Thymus (tissue), 11 donors: ENCODE measurements around the gene ZBTB8B. TPM values are rescaled to one million over a fixed set of nuclear protein-coding genes. Genes with fewer than 3 reads are reported as not detected.
"Not testable (repeated sequence)": the region's sequence is repeated elsewhere in the genome, so short reads cannot be mapped to it uniquely, and the experiment has no call there.

Experiments
- DNase-seq, 9 donors: peaks; one replicate each; pipeline ENCODE4 v3.0.0-alpha.2; 2013; ENCODE audit warnings: low spot score in 9 of 9, low read depth in 6 of 9, missing footprints in 1 of 9
- H3K27ac ChIP-seq, 2 donors: one replicate each; pipeline ENCODE4 v1.5.1; 2013; ENCODE audit warnings: control low read depth in 1 of 2, low read depth in 1 of 2, low read length in 1 of 2, mild to moderate bottlenecking in 1 of 2, moderate library complexity in 1 of 2
- H3K27me3 ChIP-seq, 2 donors: one replicate each; pipeline ENCODE4 v1.5.1; 2013; ENCODE audit warnings: low read length in 1 of 2; ENCODE audit not compliant: control insufficient read depth in 2 of 2, insufficient read depth in 1 of 2
- H3K36me3 ChIP-seq, 2 donors: one replicate each; pipeline ENCODE4 v1.5.1; 2013; ENCODE audit warnings: low read length in 1 of 2, mild to moderate bottlenecking in 1 of 2, moderate library complexity in 1 of 2; ENCODE audit not compliant: control insufficient read depth in 2 of 2, insufficient read depth in 2 of 2
- H3K4me1 ChIP-seq, 2 donors: one replicate each; pipeline ENCODE4 v1.5.1; 2013; ENCODE audit warnings: low read length in 2 of 2; ENCODE audit not compliant: control insufficient read depth in 2 of 2, insufficient read depth in 2 of 2
- H3K4me3 ChIP-seq, 2 donors: one replicate each; pipeline ENCODE4 v1.5.1; 2013; ENCODE audit warnings: low read length in 2 of 2, control low read depth in 1 of 2, mild to moderate bottlenecking in 1 of 2
- H3K9me3 ChIP-seq, 2 donors: one replicate each; pipeline ENCODE4 v1.5.1; 2013; ENCODE audit warnings: low read length in 1 of 2, mild to moderate bottlenecking in 1 of 2; ENCODE audit not compliant: control insufficient read depth in 2 of 2, insufficient read depth in 1 of 2
- WGBS: extraction: QIAGEN DNeasy Blood & Tissue Kit; methylation state at CpG from one replicate; pipeline ENCODE4 v1.1.7; 2013; 5-methylcytosine and 5-hydroxymethylcytosine counted together
- polyA plus RNA-seq: library from polyadenylated mRNA; stranded (reverse); fragments of 200-250 nt; gene quantifications from one replicate; pipeline ENCODE4 v1.2.3, GENCODE V29; 2013
- total RNA-seq: library from RNA; stranded (reverse); fragments of 120-200 nt; gene quantifications from one replicate; pipeline ENCODE4 v1.2.4, GENCODE V29; 2013
- donor health status: healthy.

ZBTB8B gene
- total and polyA plus RNA-seq, 2 donors, result 0.05 TPM

- DNase-seq, result no peak
- H3K27me3 ChIP-seq, result peaks cover 0 to 8% of the 10 kb centered on the region in 2 donors
- 52% methylated on average over 13 of the region's 13 CpGs for WGBS
- H3K4me3 ChIP-seq, result no peak overlapping the region
- no peaks in the 10 kb centered on the region for H3K36me3 ChIP-seq
- no peaks in the 10 kb centered on the region for H3K4me1 ChIP-seq
- H3K9me3 ChIP-seq, result peaks cover 1 to 15% of the 10 kb centered on the region in 2 donors
- no peak overlapping the region for H3K27ac ChIP-seq
Measured at GRCh38 chr1:32447469-32448185, 17.2 kb upstream of the ZBTB8B start.

GRCh38 chr1:32448186-32448772 is 16.6 kb upstream of the ZBTB8B start:
- H3K4me1 ChIP-seq, H3K27ac ChIP-seq, DNase-seq, H3K4me3 ChIP-seq, H3K27me3 ChIP-seq, H3K36me3 ChIP-seq: not testable (repeated sequence)
- H3K9me3 ChIP-seq, result peaks cover 1 to 15% of the 10 kb centered on the region in 2 donors
- 55% methylated on average over 12 of the region's 12 CpGs for WGBS

- Histone ChIP-seq H3K27me3 (peaks cover 0 to 8% of the 10 kb centered on the region in 2 donors), H3K4me1 (no peaks in the 10 kb centered on the region), H3K9me3 (peaks cover 1 to 15% of the 10 kb centered on the region in 2 donors), H3K4me3 (no peak overlapping the region), H3K27ac (no peak overlapping the region), H3K36me3 (no peaks in the 10 kb centered on the region)
- no peak for DNase-seq
- 86% methylated on average over 12 of the region's 12 CpGs for WGBS
Measured at GRCh38 chr1:32448773-32449456, 16.0 kb upstream of the ZBTB8B start.

- H3K9me3 ChIP-seq, result peaks cover 1 to 15% of the 10 kb centered on the region in 2 donors
- not testable (repeated sequence) for H3K27ac ChIP-seq, H3K27me3 ChIP-seq, H3K36me3 ChIP-seq, DNase-seq, H3K4me1 ChIP-seq, H3K4me3 ChIP-seq
- 98% methylated on average over 5 of the region's 5 CpGs for WGBS
Measured at GRCh38 chr1:32449457-32449831, 15.4 kb upstream of the ZBTB8B start.

- H3K9me3 ChIP-seq, result peaks cover 0 to 4% of the 10 kb centered on the region in 2 donors
- DNase-seq, result no peak
- no peaks in the 10 kb centered on the region for H3K36me3 ChIP-seq
- no peak overlapping the region for H3K4me3 ChIP-seq
- H3K27ac ChIP-seq, result no peak overlapping the region
- no peaks in the 10 kb centered on the region for H3K4me1 ChIP-seq
- no peaks in the 10 kb centered on the region for H3K27me3 ChIP-seq
- 82% methylated on average over 1 of the region's 1 CpG for WGBS
Measured at GRCh38 chr1:32454726-32455125, 10.1 kb upstream of the ZBTB8B start.

GRCh38 chr1:32455958-32456357 is 8.9 kb upstream of the ZBTB8B start:
- WGBS, result 98% methylated on average over 2 of the region's 2 CpGs
- Histone ChIP-seq H3K36me3 (no peaks in the 10 kb centered on the region), H3K27me3 (peaks cover 0 to under 1% of the 10 kb centered on the region in 2 donors), H3K4me3 (no peak overlapping the region), H3K4me1 (no peaks in the 10 kb centered on the region), H3K9me3 (peaks cover 0 to under 1% of the 10 kb centered on the region in 2 donors), H3K27ac (no peak overlapping the region)
- DNase-seq, result no peak

GRCh38 chr1:32458798-32459197 is 6.1 kb upstream of the ZBTB8B start:
- not testable (repeated sequence) for DNase-seq, H3K9me3 ChIP-seq, H3K36me3 ChIP-seq, H3K4me1 ChIP-seq, H3K27ac ChIP-seq, H3K4me3 ChIP-seq
- peaks cover 10 to 26% of the 10 kb centered on the region in 2 donors for H3K27me3 ChIP-seq
- WGBS, result 97% methylated on average over 5 of the region's 5 CpGs

GRCh38 chr1:32462977-32463376 is 1.9 kb upstream of the ZBTB8B start:
- DNase-seq, H3K9me3 ChIP-seq, H3K36me3 ChIP-seq, H3K4me1 ChIP-seq, H3K4me3 ChIP-seq, H3K27ac ChIP-seq: not testable (repeated sequence)
- H3K27me3 ChIP-seq, result peaks cover 38 to 68% of the 10 kb centered on the region in 2 donors
- WGBS, result 95% methylated on average over 2 of the region's 2 CpGs

GRCh38 chr1:32464191-32464715 is 619 bp upstream of the ZBTB8B start:
- Histone ChIP-seq H3K27me3 (peaks cover 38 to 72% of the 10 kb centered on the region in 2 donors), H3K9me3 (peaks cover 0 to 6% of the 10 kb centered on the region in 2 donors), H3K4me1 (peaks cover 0 to 9% of the 10 kb centered on the region in 2 donors), H3K27ac (no peak overlapping the region), H3K36me3 (no peaks in the 10 kb centered on the region), H3K4me3 (peak overlapping the region in 1 of 2 donors; percentile 2)
- 14% methylated on average over 19 of the region's 19 CpGs for WGBS
- peak in 1 of 9 donors; percentile 2 for DNase-seq
